PFSK-1 (cell line): ENCODE measurements around the gene SPEG.

Source experiments
- POLR2AphosphoS5 ChIP-seq: IDR thresholded peaks from 2 replicates; pipeline ENCODE4 v1.6.1; 2012; ENCODE audit warnings: low read depth, mild to moderate bottlenecking, control low read depth, low read length, moderate library complexity
- SIN3A ChIP-seq: IDR thresholded peaks from 2 replicates; pipeline ENCODE4 v1.6.1; 2012; ENCODE audit warnings: mild to moderate bottlenecking, low read length, moderate library complexity, borderline replicate concordance; ENCODE audit not compliant: insufficient read depth
- TAF1 ChIP-seq: IDR thresholded peaks from 2 replicates; pipeline ENCODE4 v1.6.1; 2012; ENCODE audit warnings: low read length, control low read depth, borderline replicate concordance; ENCODE audit not compliant: insufficient read depth

- TF ChIP-seq POLR2AphosphoS5 = no peak
- TF ChIP-seq SIN3A = no peak
- TF ChIP-seq TAF1 = no peak
Observed at GRCh38 chr2:219468410-219469185, 34.0 kb downstream of the SPEG start.
